ENCODE data around the gene CSTF1.
A peak's percentile ranks its signal among the peaks of the same experiment; 100 is the strongest.

Gene CSTF1

GRCh38 chr20:56373942-56374341 lies 18.5 kb upstream of the CSTF1 start:
- H3K36me3 Mint-ChIP-seq (ENCODE audit: low read depth), result peaks cover 60% of the 10 kb centered on the region
- H3K9me3 Mint-ChIP-seq, result no peaks in the 10 kb centered on the region
- H3K4me3 Mint-ChIP-seq, result no peak overlapping the region
- no peak for DNase-seq
- H3K27me3 Mint-ChIP-seq (ENCODE audit: low read depth, poor library complexity), result no peaks in the 10 kb centered on the region
- no peak for TF ChIP-seq CTCF (IDR thresholded peaks at IDR 0.05)
- H3K4me1 Mint-ChIP-seq, result no peaks in the 10 kb centered on the region
- H3K27ac Mint-ChIP-seq, result no peak overlapping the region

- no peak for TF ChIP-seq CTCF (IDR thresholded peaks at IDR 0.05)
- no peak overlapping the region for H3K27ac Mint-ChIP-seq
- H3K9me3 Mint-ChIP-seq, result no peaks in the 10 kb centered on the region
- peaks cover 68% of the 10 kb centered on the region for H3K36me3 Mint-ChIP-seq (ENCODE audit: low read depth)
- no peaks in the 10 kb centered on the region for H3K27me3 Mint-ChIP-seq (ENCODE audit: low read depth, poor library complexity)
- H3K4me3 Mint-ChIP-seq, result no peak overlapping the region
- no peaks in the 10 kb centered on the region for H3K4me1 Mint-ChIP-seq
- no peak for DNase-seq
Measured at GRCh38 chr20:56376331-56376730, 16.1 kb upstream of the CSTF1 start.

GRCh38 chr20:56378386-56378785 lies 14.1 kb upstream of the CSTF1 start:
- H3K27me3 Mint-ChIP-seq (ENCODE audit: low read depth, poor library complexity), result no peaks in the 10 kb centered on the region
- no peak for DNase-seq
- no peak for TF ChIP-seq CTCF (IDR thresholded peaks at IDR 0.05)
- no peak overlapping the region for H3K27ac Mint-ChIP-seq
- H3K9me3 Mint-ChIP-seq, result no peaks in the 10 kb centered on the region
- no peak overlapping the region for H3K4me3 Mint-ChIP-seq
- no peaks in the 10 kb centered on the region for H3K4me1 Mint-ChIP-seq
- H3K36me3 Mint-ChIP-seq (ENCODE audit: low read depth), result peaks cover 76% of the 10 kb centered on the region

GRCh38 chr20:56380375-56380774 lies 12.1 kb upstream of the CSTF1 start:
- no peak for TF ChIP-seq CTCF (IDR thresholded peaks at IDR 0.05)
- no peak overlapping the region for H3K4me3 Mint-ChIP-seq
- peaks cover 77% of the 10 kb centered on the region for H3K36me3 Mint-ChIP-seq (ENCODE audit: low read depth)
- H3K27me3 Mint-ChIP-seq (ENCODE audit: low read depth, poor library complexity), result no peaks in the 10 kb centered on the region
- no peak for DNase-seq
- no peaks in the 10 kb centered on the region for H3K9me3 Mint-ChIP-seq
- H3K4me1 Mint-ChIP-seq, result peaks cover 6% of the 10 kb centered on the region
- H3K27ac Mint-ChIP-seq, result no peak overlapping the region

- H3K4me3 Mint-ChIP-seq, result no peak overlapping the region
- peaks cover 10% of the 10 kb centered on the region for H3K4me1 Mint-ChIP-seq
- H3K9me3 Mint-ChIP-seq, result no peaks in the 10 kb centered on the region
- peaks cover 76% of the 10 kb centered on the region for H3K36me3 Mint-ChIP-seq (ENCODE audit: low read depth)
- peak overlapping the region; percentile 61 for H3K27ac Mint-ChIP-seq
- no peaks in the 10 kb centered on the region for H3K27me3 Mint-ChIP-seq (ENCODE audit: low read depth, poor library complexity)
- DNase-seq, result no peak
- TF ChIP-seq CTCF (IDR thresholded peaks at IDR 0.05), result no peak
Measured at GRCh38 chr20:56381501-56381900, 10.9 kb upstream of the CSTF1 start.

GRCh38 chr20:56382696-56383095 lies 9.7 kb upstream of the CSTF1 start:
- H3K4me3 Mint-ChIP-seq, result no peak overlapping the region
- TF ChIP-seq CTCF (IDR thresholded peaks at IDR 0.05), result no peak
- no peak overlapping the region for H3K27ac Mint-ChIP-seq
- peaks cover 76% of the 10 kb centered on the region for H3K36me3 Mint-ChIP-seq (ENCODE audit: low read depth)
- H3K27me3 Mint-ChIP-seq (ENCODE audit: low read depth, poor library complexity), result no peaks in the 10 kb centered on the region
- DNase-seq, result no peak
- H3K4me1 Mint-ChIP-seq, result peaks cover 10% of the 10 kb centered on the region
- H3K9me3 Mint-ChIP-seq, result no peaks in the 10 kb centered on the region
